ENCODE data around the gene GLT6D1.
A peak's percentile ranks its signal among the peaks of the same experiment; 100 is the strongest.

The GLT6D1 gene

DNA sequence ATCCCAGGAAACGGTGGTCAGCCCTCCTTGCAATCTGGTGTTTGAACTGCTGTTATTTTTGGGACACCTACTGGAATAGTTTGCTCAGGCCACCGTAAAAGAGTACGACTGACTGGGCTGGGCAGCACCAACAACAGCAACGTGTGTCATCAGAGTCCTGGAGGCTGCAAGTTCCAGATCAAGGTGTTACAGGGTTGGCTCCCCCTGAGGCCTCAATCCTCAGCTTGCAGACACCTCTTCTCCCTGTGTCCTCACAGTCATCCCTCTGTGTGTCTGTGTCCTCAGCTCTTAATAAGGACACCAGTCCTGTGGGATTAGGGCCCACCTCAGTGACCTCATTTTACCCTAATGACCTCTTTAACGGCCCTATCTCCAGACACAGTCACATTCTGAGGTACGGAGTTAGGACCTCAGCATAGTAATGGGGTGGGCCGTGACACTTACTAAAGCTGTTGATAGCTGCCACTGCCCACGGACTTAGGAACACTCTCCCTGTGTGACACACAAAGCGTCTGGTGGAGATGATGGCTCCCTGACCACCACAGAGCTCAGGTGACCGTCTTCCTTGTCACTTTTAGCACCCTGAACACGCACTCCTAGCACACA lies 16.8 kb downstream of the GLT6D1 start:
- Histone ChIP-seq H3K4me3 (ENCODE audit: low read length in 2 of 2) (no peak overlapping the region), H2BK15ac (ENCODE audit: low read length) (no peak overlapping the region), H4K91ac (ENCODE audit: low read depth, low read length, poor library complexity) (no peak overlapping the region), H3K9ac (ENCODE audit: low read depth, low read length, poor library complexity) (no peak overlapping the region), H2BK5ac (ENCODE audit: low read length) (no peak overlapping the region), H3K36me3 (replicated peaks in 1 of 2; ENCODE audit: control insufficient read depth in 2 of 2, insufficient read depth in 2 of 2, low read length in 2 of 2) (no peaks in the 10 kb centered on the region), H3K27me3 (ENCODE audit: control insufficient read depth in 3 of 3, insufficient read depth in 3 of 3, low read depth in 1 of 3, low read length in 3 of 3) (peaks cover 0 to 26% (median 0%) of the 10 kb centered on the region in 3 experiments), H4K8ac (ENCODE audit: low read depth, low read length) (peak overlapping the region; percentile 3), H3K23ac (ENCODE audit: low read depth, low read length, poor library complexity) (no peak overlapping the region), H3K4ac (ENCODE audit: low read length) (no peak overlapping the region), H3K79me1 (ENCODE audit: low read depth, low read length) (no peaks in the 10 kb centered on the region), H2AFZ (ENCODE audit: low read length) (no peak overlapping the region), H3K27ac (replicated peaks; ENCODE audit: low read length) (no peak overlapping the region), H2BK120ac (ENCODE audit: low read depth, low read length) (no peak overlapping the region), H3K4me1 (ENCODE audit: control insufficient read depth in 2 of 2, insufficient read depth in 1 of 2, low read depth in 1 of 2, low read length in 2 of 2) (no peaks in the 10 kb centered on the region), H3K18ac (ENCODE audit: low read length) (no peak overlapping the region), H2AK5ac (ENCODE audit: low read depth, low read length) (no peak overlapping the region), H3K9me3 (replicated peaks in 1 of 2; ENCODE audit: control insufficient read depth in 2 of 2, insufficient read depth in 1 of 2, low read depth in 1 of 2, low read length in 2 of 2) (no peaks in the 10 kb centered on the region), H3K4me2 (ENCODE audit: insufficient read depth, low read length, poor library complexity, severe bottlenecking) (no peak overlapping the region), H2BK12ac (ENCODE audit: low read length) (no peak overlapping the region), H3K14ac (ENCODE audit: low read length) (no peak overlapping the region)
- DNase-seq (ENCODE audit: low spot score): no peak
- no CpG with 5 or more reads among the region's 11 CpGs for WGBS, 2 donors (ENCODE audit: extremely low coverage in 2 of 2, insufficient read length in 2 of 2, insufficient replicate concordance in 1 of 2)

DNA sequence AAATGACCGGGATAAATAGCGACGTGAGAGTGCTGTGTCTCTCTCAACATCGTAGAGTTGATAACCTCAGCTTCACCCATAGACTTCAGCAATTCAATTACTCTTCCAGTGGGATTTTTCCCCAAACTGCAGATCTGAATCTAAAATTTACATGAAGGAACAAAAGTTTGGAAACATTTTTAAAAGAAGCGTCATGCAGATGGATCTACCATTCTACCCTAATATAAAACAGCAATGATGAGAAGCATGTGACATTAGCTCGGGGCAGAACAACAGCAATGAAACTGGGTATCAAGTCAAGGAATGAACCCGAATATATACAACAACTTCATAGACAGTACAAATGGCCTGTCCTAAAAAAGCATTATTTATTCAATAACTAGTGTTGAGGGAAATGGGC lies 18.8 kb downstream of the GLT6D1 start:
- no peak overlapping the region for H3K4me3 ChIP-seq (ENCODE audit: low read length in 2 of 2)
- no peaks in the 10 kb centered on the region for H3K9me3 ChIP-seq (replicated peaks in 1 of 2; ENCODE audit: control insufficient read depth in 2 of 2, insufficient read depth in 1 of 2, low read depth in 1 of 2, low read length in 2 of 2)
- no peak overlapping the region for H2BK15ac ChIP-seq (ENCODE audit: low read length)
- H3K9ac ChIP-seq (ENCODE audit: low read depth, low read length, poor library complexity): no peak overlapping the region
- H2AK5ac ChIP-seq (ENCODE audit: low read depth, low read length): no peak overlapping the region
- H2AFZ ChIP-seq (ENCODE audit: low read length): no peak overlapping the region
- no peak overlapping the region for H3K18ac ChIP-seq (ENCODE audit: low read length)
- H3K4ac ChIP-seq (ENCODE audit: low read length): no peak overlapping the region
- H3K27ac ChIP-seq (replicated peaks; ENCODE audit: low read length): no peak overlapping the region
- no peaks in the 10 kb centered on the region for H3K79me1 ChIP-seq (ENCODE audit: low read depth, low read length)
- no peaks in the 10 kb centered on the region for H3K36me3 ChIP-seq (replicated peaks in 1 of 2; ENCODE audit: control insufficient read depth in 2 of 2, insufficient read depth in 2 of 2, low read length in 2 of 2)
- no peak for DNase-seq (ENCODE audit: low spot score)
- peaks cover 0 to 41% (median 0%) of the 10 kb centered on the region in 3 experiments for H3K27me3 ChIP-seq (ENCODE audit: control insufficient read depth in 3 of 3, insufficient read depth in 3 of 3, low read depth in 1 of 3, low read length in 3 of 3)
- no peak overlapping the region for H2BK5ac ChIP-seq (ENCODE audit: low read length)
- no CpG with 5 or more reads among the region's 7 CpGs for WGBS, 2 donors (ENCODE audit: extremely low coverage in 2 of 2, insufficient read length in 2 of 2, insufficient replicate concordance in 1 of 2)
- no peak overlapping the region for H2BK12ac ChIP-seq (ENCODE audit: low read length)
- H3K4me1 ChIP-seq (ENCODE audit: control insufficient read depth in 2 of 2, insufficient read depth in 1 of 2, low read depth in 1 of 2, low read length in 2 of 2): no peaks in the 10 kb centered on the region
- no peak overlapping the region for H4K91ac ChIP-seq (ENCODE audit: low read depth, low read length, poor library complexity)
- no peak overlapping the region for H3K23ac ChIP-seq (ENCODE audit: low read depth, low read length, poor library complexity)
- no peak overlapping the region for H2BK120ac ChIP-seq (ENCODE audit: low read depth, low read length)
- no peak overlapping the region for H4K8ac ChIP-seq (ENCODE audit: low read depth, low read length)
- H3K14ac ChIP-seq (ENCODE audit: low read length): no peak overlapping the region
- no peak overlapping the region for H3K4me2 ChIP-seq (ENCODE audit: insufficient read depth, low read length, poor library complexity, severe bottlenecking)

DNA sequence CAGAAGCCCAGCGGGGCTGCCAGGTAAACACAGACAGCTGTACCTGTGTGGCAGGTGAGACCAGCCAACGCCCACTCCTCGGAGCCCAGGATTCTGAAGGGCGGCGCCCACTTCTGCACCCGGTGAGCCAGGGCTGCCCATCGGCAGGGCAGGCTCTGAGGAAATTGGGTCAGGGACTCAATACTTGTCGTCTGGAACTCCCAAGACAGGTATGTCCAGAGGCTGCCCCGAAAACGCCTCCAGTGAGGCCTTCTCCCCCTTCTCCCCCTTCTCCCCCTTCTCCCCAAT lies 19.8 kb downstream of the GLT6D1 start:
- Histone ChIP-seq H4K91ac (ENCODE audit: low read depth, low read length, poor library complexity) (no peak overlapping the region), H2BK12ac (ENCODE audit: low read length) (no peak overlapping the region), H3K27me3 (ENCODE audit: control insufficient read depth in 3 of 3, insufficient read depth in 3 of 3, low read depth in 1 of 3, low read length in 3 of 3) (peaks cover 0 to 45% (median 0%) of the 10 kb centered on the region in 3 experiments), H2AK5ac (ENCODE audit: low read depth, low read length) (peak overlapping the region; percentile 94), H3K4me3 (ENCODE audit: low read length in 2 of 2) (no peak overlapping the region), H2BK120ac (ENCODE audit: low read depth, low read length) (no peak overlapping the region), H3K14ac (ENCODE audit: low read length) (no peak overlapping the region), H3K9me3 (replicated peaks in 1 of 2; ENCODE audit: control insufficient read depth in 2 of 2, insufficient read depth in 1 of 2, low read depth in 1 of 2, low read length in 2 of 2) (no peaks in the 10 kb centered on the region), H3K36me3 (replicated peaks in 1 of 2; ENCODE audit: control insufficient read depth in 2 of 2, insufficient read depth in 2 of 2, low read length in 2 of 2) (no peaks in the 10 kb centered on the region), H3K23ac (ENCODE audit: low read depth, low read length, poor library complexity) (no peak overlapping the region), H3K79me1 (ENCODE audit: low read depth, low read length) (no peaks in the 10 kb centered on the region), H2AFZ (ENCODE audit: low read length) (no peak overlapping the region), H3K4me2 (ENCODE audit: insufficient read depth, low read length, poor library complexity, severe bottlenecking) (no peak overlapping the region), H3K4ac (ENCODE audit: low read length) (no peak overlapping the region), H3K4me1 (ENCODE audit: control insufficient read depth in 2 of 2, insufficient read depth in 1 of 2, low read depth in 1 of 2, low read length in 2 of 2) (no peaks in the 10 kb centered on the region), H2BK5ac (ENCODE audit: low read length) (no peak overlapping the region), H2BK15ac (ENCODE audit: low read length) (peak overlapping the region; percentile 17), H3K18ac (ENCODE audit: low read length) (peak overlapping the region; percentile 28), H4K8ac (ENCODE audit: low read depth, low read length) (no peak overlapping the region), H3K9ac (ENCODE audit: low read depth, low read length, poor library complexity) (no peak overlapping the region), H3K27ac (replicated peaks; ENCODE audit: low read length) (no peak overlapping the region)
- DNase-seq (ENCODE audit: low spot score): no peak
- WGBS, 2 donors (ENCODE audit: extremely low coverage in 2 of 2, insufficient read length in 2 of 2, insufficient replicate concordance in 1 of 2): no CpG with 5 or more reads among the region's 10 CpGs

- H3K4me2 ChIP-seq (ENCODE audit: insufficient read depth, low read length, poor library complexity, severe bottlenecking): no peak overlapping the region
- H3K4ac ChIP-seq (ENCODE audit: low read length): no peak overlapping the region
- H3K27me3 ChIP-seq (ENCODE audit: control insufficient read depth in 3 of 3, insufficient read depth in 3 of 3, low read depth in 1 of 3, low read length in 3 of 3): peaks cover 0 to 50% (median 0%) of the 10 kb centered on the region in 3 experiments
- H4K8ac ChIP-seq (ENCODE audit: low read depth, low read length): no peak overlapping the region
- H2BK120ac ChIP-seq (ENCODE audit: low read depth, low read length): no peak overlapping the region
- peak overlapping the region; percentile 94 for H2AK5ac ChIP-seq (ENCODE audit: low read depth, low read length)
- H3K9ac ChIP-seq (ENCODE audit: low read depth, low read length, poor library complexity): no peak overlapping the region
- H3K27ac ChIP-seq (replicated peaks; ENCODE audit: low read length): no peak overlapping the region
- no peaks in the 10 kb centered on the region for H3K9me3 ChIP-seq (replicated peaks in 1 of 2; ENCODE audit: control insufficient read depth in 2 of 2, insufficient read depth in 1 of 2, low read depth in 1 of 2, low read length in 2 of 2)
- peak overlapping the region; percentile 37 for H3K23ac ChIP-seq (ENCODE audit: low read depth, low read length, poor library complexity)
- peak overlapping the region; percentile 71 for H3K14ac ChIP-seq (ENCODE audit: low read length)
- H2BK15ac ChIP-seq (ENCODE audit: low read length): peak overlapping the region; percentile 85
- peak overlapping the region; percentile 58 for H2BK12ac ChIP-seq (ENCODE audit: low read length)
- DNase-seq (ENCODE audit: low spot score): no peak
- H3K36me3 ChIP-seq (replicated peaks in 1 of 2; ENCODE audit: control insufficient read depth in 2 of 2, insufficient read depth in 2 of 2, low read length in 2 of 2): no peaks in the 10 kb centered on the region
- H3K79me1 ChIP-seq (ENCODE audit: low read depth, low read length): no peaks in the 10 kb centered on the region
- no peak overlapping the region for H2BK5ac ChIP-seq (ENCODE audit: low read length)
- H3K4me3 ChIP-seq (ENCODE audit: low read length in 2 of 2): no peak overlapping the region
- no CpG with 5 or more reads among the region's 8 CpGs for WGBS, 2 donors (ENCODE audit: extremely low coverage in 2 of 2, insufficient read length in 2 of 2, insufficient replicate concordance in 1 of 2)
- H3K18ac ChIP-seq (ENCODE audit: low read length): peak overlapping the region; percentile 28
- no peak overlapping the region for H4K91ac ChIP-seq (ENCODE audit: low read depth, low read length, poor library complexity)
- no peak overlapping the region for H2AFZ ChIP-seq (ENCODE audit: low read length)
- no peaks in the 10 kb centered on the region for H3K4me1 ChIP-seq (ENCODE audit: control insufficient read depth in 2 of 2, insufficient read depth in 1 of 2, low read depth in 1 of 2, low read length in 2 of 2)
These were observed 20.3 kb downstream of the GLT6D1 start for GRCh38 chr9:135618866-135619598.
